PC-9 (cell line): ENCODE data around the gene KRTAP10-7. TPM values are rescaled to one million over a fixed set of nuclear protein-coding genes. Genes with fewer than 3 reads are reported as not detected.

Experiments
- BruUV-seq: library from RNA; stranded (reverse); fragments of 400-500 nt; replicated peaks from 2 replicates; lab custom pipeline; 2021; lab: Mats Ljungman, UMichigan
- CTCF ChIA-PET: fragments of 300-600 bp; sonication (Branson Sonifier 250); formaldehyde crosslinking; loops from one replicate; lab custom pipeline; 2022; ENCODE audit warnings: antibody characterized with exemption; lab: Charles Lee
- POLR2A ChIA-PET: fragments of 300-600 bp; sonication (Branson Sonifier 250); formaldehyde crosslinking; loops from one replicate; lab custom pipeline; 2022; ENCODE audit warnings: antibody characterized with exemption; ENCODE audit not compliant: unreplicated experiment; lab: Charles Lee
- DNase-seq, 2 experiments: peaks; one replicate each; pipeline versions ENCODE4 v3.0.0 to v3.0.0-alpha.2; 2015 to 2022; ENCODE audit warnings: mixed read lengths in 1 of 2
- H2AFZ ChIP-seq: fragments of 200-600 bp; sonication (generic); 2 replicates; pipeline ENCODE4 v1.8.1; 2017; ENCODE audit warnings: antibody characterized with exemption
- H3F3A ChIP-seq: fragments of 200-600 bp; sonication (generic); 2 replicates; pipeline ENCODE4 v1.8.1; 2017; ENCODE audit warnings: antibody characterized with exemption, mild to moderate bottlenecking, low read depth; ENCODE audit not compliant: insufficient read depth
- H3K27ac ChIP-seq: fragments of 200-600 bp; sonication (generic); 2 replicates; pipeline ENCODE4 v1.6.1; 2016; ENCODE audit warnings: mixed run types
- H3K27me3 ChIP-seq: fragments of 200-600 bp; sonication (generic); 2 replicates; pipeline ENCODE4 v1.6.1; 2016; ENCODE audit warnings: low read depth, mixed run types; ENCODE audit not compliant: insufficient read depth
- H3K36me3 ChIP-seq: fragments of 200-600 bp; sonication (generic); 2 replicates; pipeline ENCODE4 v1.6.1; 2016; ENCODE audit warnings: low read depth, mixed run types
- H3K4me1 ChIP-seq: fragments of 200-600 bp; sonication (generic); replicated peaks from 2 replicates; pipeline ENCODE4 v1.6.1; 2016; ENCODE audit warnings: mixed run types; ENCODE audit not compliant: insufficient read depth
- H3K4me2 ChIP-seq: fragments of 200-600 bp; sonication (generic); 2 replicates; pipeline ENCODE4 v1.6.1; 2017; ENCODE audit warnings: mixed run types
- H3K4me3 ChIP-seq: fragments of 200-600 bp; sonication (generic); 2 replicates; pipeline ENCODE4 v1.6.1; 2016; ENCODE audit warnings: mixed run types
- H3K79me2 ChIP-seq: fragments of 200-600 bp; sonication (generic); 2 replicates; pipeline ENCODE4 v1.6.1; 2017; ENCODE audit warnings: low read depth, mixed run types
- H3K9me2 ChIP-seq: fragments of 200-600 bp; sonication (generic); 2 replicates; pipeline ENCODE4 v1.8.1; 2017; ENCODE audit warnings: mild to moderate bottlenecking; ENCODE audit not compliant: insufficient read depth
- H3K9me3 ChIP-seq: fragments of 200-600 bp; sonication (generic); 2 replicates; pipeline ENCODE4 v1.8.1; 2016; ENCODE audit warnings: low read depth; ENCODE audit not compliant: insufficient read depth
- H4K20me1 ChIP-seq: fragments of 200-600 bp; sonication (generic); 2 replicates; pipeline ENCODE4 v1.8.1; 2017; ENCODE audit not compliant: insufficient read depth
- EZH2 ChIP-seq: fragments of 200-600 bp; sonication (generic); IDR thresholded peaks from 2 replicates; pipeline ENCODE4 v1.8.0; 2017; ENCODE audit warnings: antibody characterized with exemption, low read depth
- intact Hi-C: fragments of 100-400 bp; cut with micrococcal nuclease; formaldehyde crosslinking; loops from one replicate; pipeline ENCODE4 v1.10.0; 2022; ENCODE audit not compliant: unreplicated experiment
- total RNA-seq: library from RNA; stranded (reverse); gene quantifications from 2 replicates; pipeline ENCODE4 v1.2.3, GENCODE V29; 2021
- TF ChIP-seq, protein P1 (sequence below): fragments of 200-600 bp; sonication (generic); conservative IDR thresholded peaks from 2 replicates; pipeline ENCODE4 v1.6.1; 2017; ENCODE audit warnings: mixed run types, antibody characterized with exemption, mild to moderate bottlenecking, moderate library complexity

Gene KRTAP10-7
- total RNA-seq, 1 experiment from 2014 or later, result not detected

DNA sequence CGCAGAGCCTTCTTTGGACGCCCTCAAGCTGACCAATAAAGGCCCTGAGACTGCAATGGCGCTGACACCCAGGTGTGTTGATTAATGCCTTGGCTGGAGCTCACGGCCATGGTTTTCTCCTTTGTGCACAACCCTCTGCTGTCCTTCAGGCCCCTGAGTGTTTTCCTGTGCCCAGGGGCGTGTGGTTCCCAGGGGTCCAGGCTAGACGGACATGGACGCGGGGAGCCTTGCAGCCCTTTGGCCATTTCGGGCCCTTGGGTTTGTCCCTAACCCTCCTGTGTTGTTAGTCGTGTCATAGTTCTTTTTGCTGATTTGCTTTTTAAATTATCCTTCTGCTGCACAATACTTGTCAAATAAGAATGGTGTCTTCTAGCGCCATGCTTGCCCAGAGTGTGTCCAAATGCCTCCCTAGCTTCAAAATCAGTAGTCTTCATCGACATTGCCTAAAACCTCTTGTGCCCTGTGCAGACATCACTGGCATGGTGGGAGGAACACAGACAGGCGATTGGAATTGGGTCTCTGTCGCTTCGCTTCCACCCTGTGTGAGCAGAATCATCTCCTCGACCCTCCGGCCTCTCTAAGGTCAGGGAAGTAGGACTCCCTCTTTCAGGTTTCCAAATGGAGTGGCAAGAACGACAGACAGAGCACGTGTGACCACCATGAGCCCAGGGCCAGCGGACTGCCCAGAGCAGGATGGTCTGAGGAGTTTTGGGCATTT, 24.9 kb upstream of the KRTAP10-7 start:
- TF ChIP-seq, protein P1, sequence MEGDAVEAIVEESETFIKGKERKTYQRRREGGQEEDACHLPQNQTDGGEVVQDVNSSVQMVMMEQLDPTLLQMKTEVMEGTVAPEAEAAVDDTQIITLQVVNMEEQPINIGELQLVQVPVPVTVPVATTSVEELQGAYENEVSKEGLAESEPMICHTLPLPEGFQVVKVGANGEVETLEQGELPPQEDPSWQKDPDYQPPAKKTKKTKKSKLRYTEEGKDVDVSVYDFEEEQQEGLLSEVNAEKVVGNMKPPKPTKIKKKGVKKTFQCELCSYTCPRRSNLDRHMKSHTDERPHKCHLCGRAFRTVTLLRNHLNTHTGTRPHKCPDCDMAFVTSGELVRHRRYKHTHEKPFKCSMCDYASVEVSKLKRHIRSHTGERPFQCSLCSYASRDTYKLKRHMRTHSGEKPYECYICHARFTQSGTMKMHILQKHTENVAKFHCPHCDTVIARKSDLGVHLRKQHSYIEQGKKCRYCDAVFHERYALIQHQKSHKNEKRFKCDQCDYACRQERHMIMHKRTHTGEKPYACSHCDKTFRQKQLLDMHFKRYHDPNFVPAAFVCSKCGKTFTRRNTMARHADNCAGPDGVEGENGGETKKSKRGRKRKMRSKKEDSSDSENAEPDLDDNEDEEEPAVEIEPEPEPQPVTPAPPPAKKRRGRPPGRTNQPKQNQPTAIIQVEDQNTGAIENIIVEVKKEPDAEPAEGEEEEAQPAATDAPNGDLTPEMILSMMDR, result no peak
- TF ChIP-seq EZH2, result no peak
- intact Hi-C loops, result no loop called here
- CTCF ChIA-PET, result no interaction called here

DNA sequence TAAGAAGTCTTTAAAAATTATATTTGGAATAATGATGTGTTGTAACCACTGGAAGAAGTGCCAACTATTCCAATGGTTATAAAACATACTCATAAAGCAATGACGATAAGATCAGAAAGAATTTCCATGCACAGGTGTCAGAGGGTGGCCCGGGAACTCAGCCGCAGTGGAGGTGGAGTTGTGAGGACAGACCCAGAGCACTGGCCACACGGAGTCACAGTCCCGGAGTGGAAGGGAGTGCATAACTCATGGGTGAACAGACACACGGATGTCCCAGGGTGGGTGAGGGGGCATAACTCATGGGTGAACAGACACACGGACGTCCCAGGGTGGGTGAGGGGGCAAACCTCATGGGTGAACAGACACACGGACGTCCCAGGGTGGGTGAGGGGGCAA, 24.4 kb upstream of the KRTAP10-7 start:
- DNase-seq, result no peak
- H3K36me3 ChIP-seq, result no peaks in the 10 kb centered on the region
- H3F3A ChIP-seq, result no peaks in the 10 kb centered on the region
- peaks cover 47% of the 10 kb centered on the region for H3K27me3 ChIP-seq
- H3K4me3 ChIP-seq, result no peak overlapping the region
- no peak overlapping the region for H2AFZ ChIP-seq
- intact Hi-C loops, result no loop called here
- H3K9me2 ChIP-seq, result no peaks in the 10 kb centered on the region
- BruUV-seq, result no TSS peak
- H3K4me2 ChIP-seq, result no peak overlapping the region
- ChIA-PET POLR2A (no interaction called here), CTCF (no interaction called here)
- no peak overlapping the region for H3K27ac ChIP-seq
- no peaks in the 10 kb centered on the region for H3K9me3 ChIP-seq
- TF ChIP-seq EZH2, result no peak
- TF ChIP-seq, protein P1, result no peak
- no peaks in the 10 kb centered on the region for H3K79me2 ChIP-seq
- no peaks in the 10 kb centered on the region for H3K4me1 ChIP-seq
- H4K20me1 ChIP-seq, result no peaks in the 10 kb centered on the region

More for the DNA sequence above, 24.9 kb upstream of the KRTAP10-7 start:
- no peaks in the 10 kb centered on the region for H4K20me1 ChIP-seq
- H3K4me1 ChIP-seq, result no peaks in the 10 kb centered on the region
- H3K4me2 ChIP-seq, result no peak overlapping the region
- H3K27ac ChIP-seq, result no peak overlapping the region
- H3K79me2 ChIP-seq, result no peaks in the 10 kb centered on the region
- no peaks in the 10 kb centered on the region for H3K36me3 ChIP-seq
- H3K27me3 ChIP-seq, result peaks cover 53% of the 10 kb centered on the region
- H2AFZ ChIP-seq, result no peak overlapping the region
- no peaks in the 10 kb centered on the region for H3K9me3 ChIP-seq
- no peaks in the 10 kb centered on the region for H3F3A ChIP-seq
- DNase-seq, result no peak
- no peaks in the 10 kb centered on the region for H3K9me2 ChIP-seq
- no TSS peak for BruUV-seq
- POLR2A ChIA-PET, result no interaction called here
- no peak overlapping the region for H3K4me3 ChIP-seq

DNA sequence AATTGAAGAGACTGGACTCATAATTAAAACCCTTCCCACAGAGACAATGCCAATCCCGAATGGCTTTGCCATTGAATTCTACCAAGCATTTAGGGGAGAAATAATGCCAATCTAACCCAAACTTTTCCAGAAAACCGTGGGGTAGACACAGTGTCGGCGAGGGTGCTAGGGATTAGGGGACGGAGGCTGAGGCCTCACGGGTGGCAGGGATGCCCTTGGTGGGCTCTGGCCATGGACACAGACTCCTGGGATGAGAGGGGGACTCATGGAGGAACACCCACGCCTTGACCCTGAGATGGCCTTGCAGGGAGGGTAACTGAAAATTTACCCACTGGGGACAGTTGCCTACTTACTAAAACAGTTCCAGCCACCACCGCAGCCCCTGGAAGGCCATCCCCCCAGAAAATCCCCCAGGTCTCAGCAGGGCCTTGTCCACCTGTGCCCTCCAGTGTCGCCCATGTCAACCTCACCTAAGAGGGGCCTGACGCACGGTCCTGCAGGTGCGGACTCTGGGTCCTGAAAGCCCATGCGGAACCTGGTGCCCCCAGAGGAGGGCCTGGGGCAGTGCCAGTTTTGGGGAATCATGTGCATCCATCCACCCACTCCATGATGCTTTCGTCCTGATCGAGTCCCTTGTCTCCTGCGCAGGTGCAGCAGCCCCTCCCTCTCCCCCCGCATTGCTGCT, 21.9 kb upstream of the KRTAP10-7 start:
- no peak for DNase-seq
- Histone ChIP-seq H3F3A (no peaks in the 10 kb centered on the region), H3K9me2 (no peaks in the 10 kb centered on the region), H3K36me3 (no peaks in the 10 kb centered on the region), H3K9me3 (no peaks in the 10 kb centered on the region), H4K20me1 (no peaks in the 10 kb centered on the region), H3K4me3 (no peak overlapping the region), H3K4me1 (no peaks in the 10 kb centered on the region), H3K27ac (no peak overlapping the region), H3K4me2 (no peak overlapping the region), H3K79me2 (no peaks in the 10 kb centered on the region), H2AFZ (no peak overlapping the region), H3K27me3 (peaks cover 31% of the 10 kb centered on the region)
- ChIA-PET POLR2A (no interaction called here), CTCF (no interaction called here)
- BruUV-seq, result no TSS peak
- TF ChIP-seq, protein P1, result no peak
- TF ChIP-seq EZH2, result no peak
- intact Hi-C loops, result no loop called here
